H1 (cell line): Measurements from ENCODE around the gene ZNF683. TPM values are rescaled to one million over a fixed set of nuclear protein-coding genes. Genes with fewer than 3 reads are reported as not detected.
A peak's percentile ranks its signal among the peaks of the same experiment; 100 is the strongest.

Source experiments
- CTCF ChIA-PET: fragments of 300-600 bp; sonication (Branson Sonifier 250); formaldehyde crosslinking; loops from one replicate; lab custom pipeline; 2021; ENCODE audit not compliant: partially characterized antibody; lab: Charles Lee
- POLR2A ChIA-PET: fragments of 300-600 bp; sonication (Branson Sonifier 250); formaldehyde crosslinking; loops from one replicate; lab custom pipeline; 2021; ENCODE audit warnings: inconsistent platforms; ENCODE audit not compliant: partially characterized antibody; lab: Charles Lee
- DNase-seq, 2 experiments: peaks; one replicate each; pipeline versions ENCODE4 v3.0.0 to v3.0.0-alpha.2; 2010 to 2022; ENCODE audit warnings: low spot score in 2 of 2, low read depth in 1 of 2, mixed read lengths in 1 of 2
- FAIRE-seq: peaks from 2 replicates; lab custom pipeline; 2011; peaks lifted over from hg19 to GRCh38; lab: Jason Lieb, UNC
- H2AFZ ChIP-seq: 2 replicates; pipeline ENCODE4 v1.8.1; 2012; ENCODE audit warnings: low read length, inconsistent platforms
- H2AK5ac ChIP-seq: 2 replicates; pipeline ENCODE4 v1.6.1; 2013; ENCODE audit warnings: low read depth, low read length
- H2BK120ac ChIP-seq: replicated peaks from 2 replicates; pipeline ENCODE3; 2013; ENCODE audit warnings: low read depth, low read length, inconsistent platforms
- H2BK12ac ChIP-seq: 2 replicates; pipeline ENCODE4 v1.6.1; 2013; ENCODE audit warnings: low read depth, low read length
- H2BK15ac ChIP-seq: 2 replicates; pipeline ENCODE4 v1.6.1; 2013; ENCODE audit warnings: low read length
- H2BK20ac ChIP-seq: 2 replicates; pipeline ENCODE4 v1.6.1; 2013; ENCODE audit warnings: low read length
- H2BK5ac ChIP-seq: 2 replicates; pipeline ENCODE4 v1.6.1; 2013; ENCODE audit warnings: low read depth, low read length
- H3K14ac ChIP-seq: 2 replicates; pipeline ENCODE4 v1.6.1; 2013; ENCODE audit warnings: inconsistent platforms; ENCODE audit not compliant: insufficient read length
- H3K18ac ChIP-seq: 2 replicates; pipeline ENCODE4 v1.6.1; 2013; ENCODE audit warnings: low read length; ENCODE audit errors: extremely low read depth
- H3K23ac ChIP-seq: 2 replicates; pipeline ENCODE4 v1.6.1; 2013; ENCODE audit warnings: inconsistent platforms; ENCODE audit not compliant: insufficient read length
- H3K23me2 ChIP-seq: 2 replicates; pipeline ENCODE4 v1.6.1; 2013; ENCODE audit warnings: low read depth, low read length
- H3K27ac ChIP-seq: 2 replicates; pipeline ENCODE4 v1.6.1; 2011; ENCODE audit warnings: low read depth, low read length, inconsistent platforms
- H3K27me3 ChIP-seq, 4 experiments: replicated peaks in 1 of 4; 1 replicate in 1 of 4; 2 replicates in 3 of 4; pipeline versions ENCODE4 v1.6.1 to v1.8.1; 2011 to 2013; ENCODE audit warnings: low read length in 3 of 4, mild to moderate bottlenecking in 3 of 4, inconsistent platforms in 2 of 4, mixed read lengths in 2 of 4, moderate library complexity in 1 of 4; ENCODE audit not compliant: control insufficient read depth in 3 of 4, insufficient read depth in 3 of 4; ENCODE audit errors: extremely low read depth in 1 of 4
- H3K36me3 ChIP-seq, 4 experiments: 2 replicates each; pipeline versions ENCODE4 v1.6.1 to v1.8.1; 2011 to 2013; ENCODE audit warnings: mild to moderate bottlenecking in 4 of 4, low read length in 3 of 4, moderate library complexity in 2 of 4, control low read depth in 1 of 4, inconsistent platforms in 1 of 4; ENCODE audit not compliant: insufficient read depth in 4 of 4, control insufficient read depth in 2 of 4
- H3K4ac ChIP-seq: replicated peaks from 2 replicates; pipeline ENCODE3; 2013; ENCODE audit warnings: low read length, low read depth, mixed read lengths, inconsistent platforms; ENCODE audit not compliant: insufficient read length
- H3K4me1 ChIP-seq, 4 experiments: replicated peaks in 1 of 4; 1 replicate in 1 of 4; 2 replicates in 3 of 4; pipeline versions ENCODE4 v1.6.1 to v1.8.1; 2011 to 2013; ENCODE audit warnings: low read length in 3 of 4, inconsistent platforms in 2 of 4, mixed read lengths in 1 of 4; ENCODE audit not compliant: insufficient read depth in 4 of 4, control insufficient read depth in 3 of 4
- H3K4me2 ChIP-seq, 2 experiments: 2 replicates each; pipeline versions ENCODE4 v1.6.1 to v1.8.1; 2011 to 2013; ENCODE audit warnings: low read depth in 2 of 2, low read length in 2 of 2, control low read depth in 1 of 2, inconsistent platforms in 1 of 2, mild to moderate bottlenecking in 1 of 2; ENCODE audit not compliant: insufficient read depth in 1 of 2
- H3K4me3 ChIP-seq, 4 experiments: fragments of 200-600, 300-600 bp in 1 of 4; sonication (generic), shearing (Covaris generic), sonication (Bioruptor Twin) in 1 of 4; 2 replicates each; pipeline versions ENCODE4 v1.5.1 to v1.8.1; 2011 to 2016; ENCODE audit warnings: low read length in 4 of 4, low read depth in 3 of 4, control low read depth in 2 of 4, inconsistent platforms in 2 of 4, mild to moderate bottlenecking in 2 of 4, mixed read lengths in 1 of 4, moderate library complexity in 1 of 4; ENCODE audit not compliant: insufficient read depth in 2 of 4; ENCODE audit errors: extremely low read depth in 1 of 4
- H3K56ac ChIP-seq: replicated peaks from 2 replicates; pipeline ENCODE3; 2013; ENCODE audit warnings: low read depth, mild to moderate bottlenecking, mixed read lengths, low read length, inconsistent platforms; ENCODE audit not compliant: insufficient read length
- H3K79me1 ChIP-seq: 2 replicates; pipeline ENCODE4 v1.6.1; 2013; ENCODE audit warnings: low read depth, low read length, control low read depth
- H3K79me2 ChIP-seq, 2 experiments: 2 replicates each; pipeline versions ENCODE4 v1.6.1 to v1.8.1; 2012 to 2013; ENCODE audit warnings: low read length in 2 of 2, mild to moderate bottlenecking in 2 of 2, inconsistent platforms in 1 of 2; ENCODE audit not compliant: insufficient read depth in 2 of 2, control insufficient read depth in 1 of 2
- H3K9ac ChIP-seq, 4 experiments: replicated peaks in 1 of 4; 1 replicate in 1 of 4; 2 replicates in 3 of 4; pipeline versions ENCODE4 v1.6.1 to v1.8.1; 2011 to 2013; ENCODE audit warnings: low read depth in 3 of 4, low read length in 3 of 4, control low read depth in 2 of 4, mild to moderate bottlenecking in 2 of 4, moderate library complexity in 2 of 4, inconsistent platforms in 1 of 4; ENCODE audit errors: extremely low read depth in 1 of 4
- H3K9me3 ChIP-seq, 2 experiments: 2 replicates each; pipeline versions ENCODE4 v1.6.1 to v1.8.1; 2012 to 2013; ENCODE audit warnings: mild to moderate bottlenecking in 2 of 2, moderate library complexity in 2 of 2, control low read depth in 1 of 2, inconsistent platforms in 1 of 2, low read depth in 1 of 2, low read length in 1 of 2, mixed read lengths in 1 of 2; ENCODE audit not compliant: insufficient read depth in 2 of 2
- H4K20me1 ChIP-seq, 2 experiments: replicated peaks in 1 of 2; 2 replicates each; pipeline versions ENCODE3 to v1.8.1; 2011 to 2013; ENCODE audit warnings: inconsistent platforms in 2 of 2, low read length in 2 of 2, mild to moderate bottlenecking in 1 of 2; ENCODE audit not compliant: insufficient read depth in 2 of 2, control insufficient read depth in 1 of 2
- H4K5ac ChIP-seq: 2 replicates; pipeline ENCODE4 v1.6.1; 2013; ENCODE audit warnings: low read length, low read depth, mixed read lengths, inconsistent platforms; ENCODE audit not compliant: insufficient read length
- H4K8ac ChIP-seq: 2 replicates; pipeline ENCODE4 v1.8.0; 2013; ENCODE audit warnings: mild to moderate bottlenecking, moderate library complexity, low read length, inconsistent platforms; ENCODE audit not compliant: insufficient read depth; ENCODE audit errors: extremely low read depth
- H4K91ac ChIP-seq: replicated peaks from 2 replicates; pipeline ENCODE3; 2013; ENCODE audit warnings: low read length, mixed read lengths, inconsistent platforms; ENCODE audit not compliant: insufficient read length
- HDAC6 ChIP-seq: IDR thresholded peaks from one replicate; pipeline ENCODE4 v1.7.1; 2012; ENCODE audit warnings: low read depth, mild to moderate bottlenecking, inconsistent platforms, low read length, moderate library complexity
- KDM1A ChIP-seq: fragments of 200-600, 300-600 bp; sonication (generic); IDR thresholded peaks from 2 replicates; pipeline ENCODE4 v1.7.1; 2016; ENCODE audit warnings: mild to moderate bottlenecking, low read length, borderline replicate concordance
- TCF12 ChIP-seq: IDR thresholded peaks from 2 replicates; pipeline ENCODE4 v1.6.1; 2011; ENCODE audit warnings: low read depth, mild to moderate bottlenecking, low read length
- WGBS, 2 experiments: shearing (Covaris generic) in 1 of 2; methylation state at CpG; one replicate each; pipeline versions ENCODE4 v1.1.6 to v1.1.7; 2013 to 2015; ENCODE audit warnings: low lambda C conversion rate in 2 of 2, mixed read lengths in 2 of 2, inconsistent platforms in 1 of 2, low coverage in 1 of 2, missing lambda C conversion rate in 1 of 2; ENCODE audit not compliant: insufficient replicate concordance in 2 of 2, insufficient coverage in 1 of 2, insufficient read length in 1 of 2; ENCODE audit errors: extremely low coverage in 1 of 2, missing lambda C conversion rate in 1 of 2; 5-methylcytosine and 5-hydroxymethylcytosine counted together
- polyA plus RNA-seq, 7 experiments: library from polyadenylated mRNA; depleted of rRNA in 3 of 7; stranded (reverse) in 5 of 7; unstranded in 2 of 7; fragments of >200 nt in 5 of 7; fragments of 200-250 nt in 2 of 7; gene quantifications; 1 replicate in 5 of 7; 2 replicates in 1 of 7; 4 replicates in 1 of 7; pipeline versions ENCODE4 v1.2.1 to v1.2.3, GENCODE V29; 2011 to 2013; ENCODE audit warnings: missing spikeins in 2 of 7, mixed read lengths in 2 of 7
- total RNA-seq: library from RNA; stranded (reverse); fragmentation: NEBNext Ultra II Directional; extraction: Animal tissue kit (Norgen Biotek cat#: 25700); gene quantifications from 2 replicates; pipeline ENCODE4 v1.2.1, GENCODE V29; 2021

ZNF683 gene
- total and polyA plus RNA-seq, 2 of the 8 experiments (the other 6 are each of a cell fraction or from before 2014, with no cell fraction given): not detected

DNA sequence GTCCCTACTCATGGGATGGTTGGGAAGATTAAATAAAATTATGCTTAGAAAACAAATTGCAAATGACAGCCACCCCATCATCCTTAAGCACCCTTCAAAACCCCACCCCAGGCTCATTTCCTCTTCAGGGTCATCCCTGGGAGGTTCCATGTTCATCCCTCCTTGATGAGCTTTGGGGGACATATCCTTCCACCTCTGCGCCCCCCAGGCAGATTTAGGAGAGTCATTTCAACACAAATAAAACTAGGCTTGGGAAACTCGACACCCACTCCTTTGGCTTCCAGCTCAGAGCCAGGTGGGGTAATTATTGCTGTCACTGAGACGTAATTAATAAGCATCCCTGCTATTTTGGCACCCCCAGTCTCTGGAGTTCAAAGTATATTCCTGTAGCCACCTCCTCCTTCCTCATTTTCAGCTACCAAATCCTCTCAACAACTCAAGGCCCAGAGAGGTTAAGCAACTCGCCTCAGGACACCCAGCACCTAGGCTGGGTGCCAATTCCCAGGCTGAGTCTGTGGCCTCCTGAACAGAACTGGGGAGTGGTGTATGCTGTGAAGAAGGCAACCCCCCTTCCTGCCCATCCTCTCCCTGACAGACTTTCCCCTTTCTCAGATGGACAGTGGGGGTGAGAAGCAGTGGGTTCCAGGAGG, 19.2 kb downstream of the ZNF683 start:
- H4K5ac ChIP-seq: no peak overlapping the region
- POLR2A ChIA-PET: interaction anchor here (0.8 to 3.3 kb wide), 7 partner anchors 8 to 70 kb away, joined by 3 to 16 read pairs (median 6); partner anchors contain the start of gene LIN28A
- peaks cover 0 to 1% of the 10 kb centered on the region in 2 experiments for H4K20me1 ChIP-seq
- no peak overlapping the region for H3K23ac ChIP-seq
- no peak overlapping the region for H3K56ac ChIP-seq
- no peak for DNase-seq
- H3K23me2 ChIP-seq: no peaks in the 10 kb centered on the region
- H3K4me2 ChIP-seq: no peak overlapping the region
- H3K18ac ChIP-seq: no peak overlapping the region
- peak overlapping the region; percentile 11; the same call in 1 of the 2 replicates for H2BK12ac ChIP-seq
- no peaks in the 10 kb centered on the region for H3K27me3 ChIP-seq
- no peak overlapping the region for H3K9ac ChIP-seq
- no peak overlapping the region for H3K27ac ChIP-seq
- no peak overlapping the region for H3K14ac ChIP-seq
- H3K36me3 ChIP-seq: no peaks in the 10 kb centered on the region
- H2BK5ac ChIP-seq: no peak overlapping the region
- H3K4me1 ChIP-seq: peaks cover 7 to 34% (median 14%) of the 10 kb centered on the region in 4 experiments
- no peak overlapping the region for H2BK15ac ChIP-seq
- TF ChIP-seq TCF12: no peak
- TF ChIP-seq KDM1A: peak; percentile 78; the same call in 1 of the 2 replicates
- TF ChIP-seq HDAC6: no peak
- TF ChIP-seq, all 59 proteins: peak for 1
- Histone ChIP-seq H3K9me3 (no peaks in the 10 kb centered on the region), H3K4ac (no peak overlapping the region), H3K79me1 (peaks cover 2% of the 10 kb centered on the region; the same call in 1 of the 2 replicates), H4K8ac (no peak overlapping the region), H2AFZ (no peak overlapping the region), H2BK120ac (no peak overlapping the region), H2AK5ac (no peak overlapping the region), H4K91ac (no peak overlapping the region), H3K4me3 (no peak overlapping the region), H3K79me2 (no peaks in the 10 kb centered on the region), H2BK20ac (no peak overlapping the region)
- no peak for FAIRE-seq
- CTCF ChIA-PET: interaction anchor here (0.9 to 5.2 kb wide), 7 partner anchors 9 to 68 kb away, joined by 3 to 25 read pairs (median 8); no protein-coding TSS in a partner anchor
- 93% methylated on average over 4 of the region's 4 CpGs; no CpG with 5 or more reads in 1 of the 2 experiments for WGBS, 2 experiments
